ENCODE measurements around the gene MBNL1.

The MBNL1 gene

GRCh38 chr3:152243721-152244516 lies 24.8 kb upstream of the MBNL1 start:
- H3K4me3 ChIP-seq (replicated peaks; ENCODE audit: low read depth, low read length): peak overlapping the region; percentile 55

GRCh38 chr3:152244517-152244888 lies 24.2 kb upstream of the MBNL1 start:
- Histone ChIP-seq H3K27me3 (replicated peaks; ENCODE audit: control insufficient read depth, insufficient read depth, low read length) (no peaks in the 10 kb centered on the region), H3K4me3 (replicated peaks; ENCODE audit: low read depth, low read length) (peak overlapping the region; percentile 55), H3K36me3 (ENCODE audit: control insufficient read depth, insufficient read depth, low read length) (no peaks in the 10 kb centered on the region)
- DNase-seq (ENCODE audit: extremely low read depth, insufficient read length): no peak
- TF ChIP-seq CTCF (IDR thresholded peaks at IDR 0.05; ENCODE audit: insufficient read depth, low read length, poor library complexity, severe bottlenecking): no peak

More at GRCh38 chr3:152243721-152244516, 24.8 kb upstream of the MBNL1 start:
- peak; percentile 71 for DNase-seq (ENCODE audit: extremely low read depth, insufficient read length)
- Histone ChIP-seq H3K36me3 (ENCODE audit: control insufficient read depth, insufficient read depth, low read length) (no peaks in the 10 kb centered on the region), H3K27me3 (replicated peaks; ENCODE audit: control insufficient read depth, insufficient read depth, low read length) (no peaks in the 10 kb centered on the region)
- no peak for TF ChIP-seq CTCF (IDR thresholded peaks at IDR 0.05; ENCODE audit: insufficient read depth, low read length, poor library complexity, severe bottlenecking)

GRCh38 chr3:152245498-152246170 lies 23.1 kb upstream of the MBNL1 start:
- peak overlapping the region; percentile 55 for H3K4me3 ChIP-seq (replicated peaks; ENCODE audit: low read depth, low read length)
- no peak for DNase-seq (ENCODE audit: extremely low read depth, insufficient read length)
- TF ChIP-seq CTCF (IDR thresholded peaks at IDR 0.05; ENCODE audit: insufficient read depth, low read length, poor library complexity, severe bottlenecking): no peak
- no peaks in the 10 kb centered on the region for H3K27me3 ChIP-seq (replicated peaks; ENCODE audit: control insufficient read depth, insufficient read depth, low read length)
- no peaks in the 10 kb centered on the region for H3K36me3 ChIP-seq (ENCODE audit: control insufficient read depth, insufficient read depth, low read length)

GRCh38 chr3:152251916-152252315 lies 16.8 kb upstream of the MBNL1 start:
- DNase-seq (ENCODE audit: extremely low read depth, insufficient read length): no peak
- Histone ChIP-seq H3K36me3 (ENCODE audit: control insufficient read depth, insufficient read depth, low read length) (no peaks in the 10 kb centered on the region), H3K27me3 (replicated peaks; ENCODE audit: control insufficient read depth, insufficient read depth, low read length) (no peaks in the 10 kb centered on the region), H3K4me3 (replicated peaks; ENCODE audit: low read depth, low read length) (no peak overlapping the region)
- no peak for TF ChIP-seq CTCF (IDR thresholded peaks at IDR 0.05; ENCODE audit: insufficient read depth, low read length, poor library complexity, severe bottlenecking)

- Histone ChIP-seq H3K4me3 (replicated peaks; ENCODE audit: low read depth, low read length) (no peak overlapping the region), H3K27me3 (replicated peaks; ENCODE audit: control insufficient read depth, insufficient read depth, low read length) (no peaks in the 10 kb centered on the region), H3K36me3 (ENCODE audit: control insufficient read depth, insufficient read depth, low read length) (no peaks in the 10 kb centered on the region)
- no peak for TF ChIP-seq CTCF (IDR thresholded peaks at IDR 0.05; ENCODE audit: insufficient read depth, low read length, poor library complexity, severe bottlenecking)
- DNase-seq (ENCODE audit: extremely low read depth, insufficient read length): no peak
Observed at GRCh38 chr3:152252755-152253154, 16.0 kb upstream of the MBNL1 start.
